Neural cell (in vitro differentiated cells): Measurements from ENCODE around the gene TPRG1L. TPM values are rescaled to one million over a fixed set of nuclear protein-coding genes. Genes with fewer than 3 reads are reported as not detected.

Experiments
- H2AFZ ChIP-seq: fragments of 200-600, 300-800 bp; sonication (generic), shearing (Covaris generic); 2 replicates; pipeline ENCODE4 v1.6.0; 2014; ENCODE audit warnings: low read depth, mild to moderate bottlenecking, antibody characterized with exemption, low read length, moderate library complexity
- H3F3A ChIP-seq: fragments of 200-600 bp; shearing (Covaris generic); 2 replicates; pipeline ENCODE4 v1.6.1; 2016; ENCODE audit warnings: mild to moderate bottlenecking, moderate library complexity, mixed read lengths, antibody characterized with exemption, low read length; ENCODE audit not compliant: insufficient read depth, poor library complexity, severe bottlenecking
- H3K27ac ChIP-seq: fragments of 200-600, 300-800 bp; sonication (generic), shearing (Covaris generic); 2 replicates; pipeline ENCODE4 v1.5.1; 2014; ENCODE audit warnings: mild to moderate bottlenecking, low read length, moderate library complexity
- H3K27me3 ChIP-seq: fragments of 300-800, 200-600 bp; sonication (generic), shearing (Covaris generic); 2 replicates; pipeline ENCODE4 v1.6.0; 2014; ENCODE audit warnings: mild to moderate bottlenecking, low read depth, low read length, moderate library complexity; ENCODE audit not compliant: insufficient read depth
- H3K36me3 ChIP-seq: fragments of 300-800, 200-600 bp; sonication (generic), shearing (Covaris generic); 2 replicates; pipeline ENCODE4 v1.5.1; 2014; ENCODE audit warnings: mild to moderate bottlenecking, antibody characterized with exemption, low read length, moderate library complexity; ENCODE audit not compliant: insufficient read depth
- H3K4me2 ChIP-seq: fragments of 300-800, 200-600 bp; sonication (generic), shearing (Covaris generic); 2 replicates; pipeline ENCODE4 v1.6.0; 2014; ENCODE audit warnings: mild to moderate bottlenecking, low read length
- H3K4me3 ChIP-seq: fragments of 300-800, 200-600 bp; sonication (generic), shearing (Covaris generic); 2 replicates; pipeline ENCODE4 v1.5.1; 2014; ENCODE audit warnings: mild to moderate bottlenecking, low read length, moderate library complexity
- H3K79me2 ChIP-seq: fragments of 200-600 bp; shearing (Covaris generic); replicated peaks from 2 replicates; pipeline ENCODE4 v1.6.0; 2014; ENCODE audit warnings: mild to moderate bottlenecking, low read length, moderate library complexity; ENCODE audit not compliant: insufficient read depth
- H3K9ac ChIP-seq: fragments of 300-800, 200-600 bp; sonication (generic), shearing (Covaris generic); 2 replicates; pipeline ENCODE4 v1.6.1; 2016; ENCODE audit warnings: mild to moderate bottlenecking, low read length, mixed read lengths
- H3K9me2 ChIP-seq: fragments of 200-600 bp; shearing (Covaris generic); 2 replicates; pipeline ENCODE4 v1.6.1; 2016; ENCODE audit warnings: mild to moderate bottlenecking, low read length, mixed read lengths; ENCODE audit not compliant: insufficient read depth
- H3K9me3 ChIP-seq: fragments of 200-600, 300-800 bp; sonication (generic), shearing (Covaris generic); 2 replicates; pipeline ENCODE4 v1.6.1; 2016; ENCODE audit warnings: mild to moderate bottlenecking, mixed run types, low read length, moderate library complexity, mixed read lengths
- H4K20me1 ChIP-seq: fragments of 200-600 bp; shearing (Covaris generic); 2 replicates; pipeline ENCODE4 v1.6.1; 2016; ENCODE audit warnings: mild to moderate bottlenecking, mixed run types; ENCODE audit not compliant: insufficient read depth
- CTCF ChIP-seq: fragments of 450-650 bp; IDR thresholded peaks from 2 replicates; pipeline ENCODE4 v1.5.1; 2014; ENCODE audit warnings: antibody characterized with exemption, mild to moderate bottlenecking, moderate library complexity; ENCODE audit not compliant: poor library complexity, severe bottlenecking
- EP300 ChIP-seq: fragments of 450-650 bp; conservative IDR thresholded peaks from 2 replicates; pipeline ENCODE4 v1.6.1; 2014; ENCODE audit warnings: antibody characterized with exemption, mild to moderate bottlenecking, moderate library complexity; ENCODE audit not compliant: poor library complexity, severe bottlenecking
- EZH2 ChIP-seq: fragments of 200-600, 300-800 bp; shearing (Covaris generic), sonication (generic); IDR thresholded peaks from 2 replicates; pipeline ENCODE4 v1.6.1; 2014; ENCODE audit warnings: antibody characterized with exemption, low read length, borderline replicate concordance, mild to moderate bottlenecking; ENCODE audit not compliant: insufficient read depth, poor library complexity, severe bottlenecking
- MXI1 ChIP-seq: fragments of 450-650 bp; conservative IDR thresholded peaks from 2 replicates; pipeline ENCODE4 v1.6.1; 2014; ENCODE audit warnings: antibody characterized with exemption, mild to moderate bottlenecking; ENCODE audit not compliant: poor library complexity, severe bottlenecking
- POLR2AphosphoS5 ChIP-seq: IDR thresholded peaks from 2 replicates; pipeline ENCODE4 v1.6.1; 2012
- RAD21 ChIP-seq: fragments of 450-650 bp; conservative IDR thresholded peaks from 2 replicates; pipeline ENCODE4 v1.6.1; 2014; ENCODE audit warnings: antibody characterized with exemption, mild to moderate bottlenecking, moderate library complexity
- REST ChIP-seq: IDR thresholded peaks from 2 replicates; pipeline ENCODE4 v1.6.1; 2012; ENCODE audit warnings: borderline replicate concordance
- SMC3 ChIP-seq: fragments of 450-650 bp; conservative IDR thresholded peaks from 2 replicates; pipeline ENCODE4 v1.6.1; 2014; ENCODE audit warnings: antibody characterized with exemption, mild to moderate bottlenecking, moderate library complexity; ENCODE audit not compliant: poor library complexity
- TAF1 ChIP-seq: IDR thresholded peaks from 2 replicates; pipeline ENCODE4 v1.6.1; 2012; ENCODE audit warnings: low read depth
- polyA plus RNA-seq: library from polyadenylated mRNA; depleted of rRNA; stranded (reverse); fragments of >200 nt; gene quantifications from 2 replicates; pipeline ENCODE4 v1.2.3, GENCODE V29; 2014

TPRG1L gene
- polyA plus RNA-seq, 1 donor from 2014 or later = 22.4 TPM

GRCh38 chr1:3654549-3655281 lies 29.9 kb downstream of the TPRG1L start:
- Histone ChIP-seq H3K27ac (no peak overlapping the region), H3K36me3 (no peaks in the 10 kb centered on the region), H4K20me1 (no peaks in the 10 kb centered on the region), H3K4me3 (no peak overlapping the region), H3K9ac (no peak overlapping the region), H3K4me2 (no peak overlapping the region), H2AFZ (no peak overlapping the region), H3K79me2 (peaks cover under 1% of the 10 kb centered on the region), H3F3A (no peaks in the 10 kb centered on the region), H3K9me2 (no peaks in the 10 kb centered on the region), H3K9me3 (no peaks in the 10 kb centered on the region), H3K27me3 (peaks cover 50% of the 10 kb centered on the region)
- TF ChIP-seq POLR2AphosphoS5 = no peak
- no peak for TF ChIP-seq SMC3
- no peak for TF ChIP-seq EZH2
- no peak for TF ChIP-seq CTCF
- no peak for TF ChIP-seq EP300
- TF ChIP-seq MXI1 = no peak
- no peak for TF ChIP-seq REST
- no peak for TF ChIP-seq TAF1
- no peak for TF ChIP-seq RAD21

- H3K9me3 ChIP-seq = no peaks in the 10 kb centered on the region
- H3K9me2 ChIP-seq = no peaks in the 10 kb centered on the region
- peaks cover 34% of the 10 kb centered on the region for H3K27me3 ChIP-seq
- H3K79me2 ChIP-seq = no peaks in the 10 kb centered on the region
- H3K9ac ChIP-seq = no peak overlapping the region
- no peak overlapping the region for H3K4me2 ChIP-seq
- no peaks in the 10 kb centered on the region for H4K20me1 ChIP-seq
- H3K27ac ChIP-seq = no peak overlapping the region
- H3K36me3 ChIP-seq = no peaks in the 10 kb centered on the region
- no peak overlapping the region for H2AFZ ChIP-seq
- no peak for TF ChIP-seq CTCF
- no peak for TF ChIP-seq REST
- no peak for TF ChIP-seq RAD21
- no peak for TF ChIP-seq SMC3
- H3F3A ChIP-seq = no peaks in the 10 kb centered on the region
- H3K4me3 ChIP-seq = no peak overlapping the region
Observed at GRCh38 chr1:3656450-3657095, 31.8 kb downstream of the TPRG1L start.
